Stimulated activated CD8-positive, alpha-beta memory T cell treated with anti-CD3 and anti-CD28 coated beads, Interleukin-12 subunit alpha, Interleukin-12 subunit beta, amount 100 ng/mL, for 24 hours (primary cell): ENCODE measurements around the gene TNS1.

Source experiments
- DNase-seq: peaks from one replicate; pipeline ENCODE4 v3.0.0-alpha.2; 2020; ENCODE audit errors: extremely low read depth

TNS1 gene

DNA sequence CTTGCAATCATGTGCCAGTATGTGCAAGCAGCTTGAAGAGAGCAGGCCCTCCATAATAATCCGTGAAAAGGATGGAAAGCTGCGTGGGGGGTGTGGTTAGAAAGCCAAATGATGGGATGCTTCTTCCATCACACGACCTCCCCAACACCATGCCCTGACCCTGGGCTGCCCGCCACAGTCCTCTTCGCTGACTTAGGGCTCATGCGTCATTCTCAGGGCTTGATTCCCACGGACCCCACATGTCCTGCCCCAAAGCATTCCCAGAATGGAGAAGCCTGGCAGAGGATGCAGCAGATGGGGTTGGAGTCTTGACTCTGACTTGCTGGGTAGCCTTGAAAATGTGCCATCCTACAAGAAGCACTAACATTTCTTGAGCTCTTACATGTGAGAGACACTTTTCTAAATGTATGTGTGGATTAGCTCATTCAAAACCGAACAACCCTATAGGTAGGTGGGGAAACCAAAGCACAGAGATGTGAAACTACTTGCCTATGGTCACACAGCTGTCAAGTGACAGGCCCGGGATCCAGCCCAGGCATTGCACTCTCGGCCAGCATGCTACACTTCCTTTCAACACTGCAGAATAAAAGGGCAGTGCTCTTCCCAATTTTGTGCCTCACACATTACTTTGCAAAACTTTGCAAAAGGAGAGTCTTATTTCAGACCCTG, 3.7 kb downstream of the TNS1 start:
- no peak for DNase-seq

DNA sequence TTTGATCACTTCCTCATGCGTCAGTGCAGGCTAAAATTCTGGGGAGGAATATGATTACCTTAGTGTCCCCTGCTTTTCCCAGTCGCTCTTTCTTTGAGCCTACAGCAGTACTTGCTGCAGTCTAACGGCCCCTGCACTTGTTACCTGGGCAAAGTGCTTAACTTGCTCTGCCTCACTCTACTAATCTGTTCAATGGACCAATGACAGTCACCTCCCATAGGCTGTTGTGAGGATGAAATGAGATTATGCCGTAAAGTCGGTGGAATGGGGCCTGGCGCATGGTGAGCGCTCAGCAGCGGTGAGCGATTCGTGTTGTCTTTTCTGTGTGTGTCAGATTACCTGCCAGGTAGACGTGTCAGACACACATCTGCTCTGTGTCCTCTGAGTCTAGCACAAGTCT, 5.3 kb downstream of the TNS1 start:
- no peak for DNase-seq

DNA sequence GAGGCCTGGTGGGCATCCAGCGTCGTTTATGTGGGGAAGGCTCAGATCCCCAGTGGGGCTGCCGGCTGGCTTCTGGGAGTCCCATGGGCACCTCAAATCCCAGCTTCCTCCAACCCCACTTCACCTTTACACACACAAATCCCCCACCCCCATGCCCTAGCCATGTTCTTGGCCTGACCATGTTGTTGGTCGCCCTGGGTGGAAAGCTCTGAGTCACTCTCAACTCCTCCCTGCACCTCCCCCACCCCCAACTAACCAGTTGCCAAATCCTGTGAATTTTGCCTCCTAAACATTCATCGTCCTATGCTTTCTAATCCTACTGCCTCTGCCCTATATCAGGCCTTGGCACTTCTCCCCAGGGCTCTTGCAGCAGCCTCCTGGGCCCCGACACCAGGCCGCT, 6.4 kb downstream of the TNS1 start:
- DNase-seq, result no peak

DNA sequence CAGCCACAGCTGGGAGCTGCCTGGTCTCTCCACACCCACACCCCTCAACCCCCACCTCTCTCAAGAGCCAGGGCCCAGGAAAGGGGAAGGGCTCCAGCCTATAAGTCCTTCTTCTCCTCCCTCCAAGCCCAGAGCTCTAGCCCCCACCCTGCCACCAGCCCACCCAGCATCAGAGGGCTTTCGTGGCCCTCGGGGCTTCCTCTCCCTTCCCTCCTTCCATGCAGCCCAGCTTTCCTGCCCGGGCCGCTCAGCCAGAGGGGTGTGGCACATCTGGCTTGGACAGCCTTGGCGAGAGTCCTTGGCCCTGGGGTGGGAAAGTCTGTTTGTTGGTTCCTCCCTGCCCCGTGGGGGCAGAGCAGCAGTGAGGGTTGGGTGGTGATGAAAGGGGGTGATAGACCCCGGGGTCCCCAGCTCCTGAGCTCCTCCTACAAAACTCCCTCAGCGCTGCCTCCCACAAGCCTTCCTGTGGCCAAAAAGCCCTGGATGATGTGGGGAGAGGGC, 7.0 kb downstream of the TNS1 start:
- DNase-seq, result no peak

DNA sequence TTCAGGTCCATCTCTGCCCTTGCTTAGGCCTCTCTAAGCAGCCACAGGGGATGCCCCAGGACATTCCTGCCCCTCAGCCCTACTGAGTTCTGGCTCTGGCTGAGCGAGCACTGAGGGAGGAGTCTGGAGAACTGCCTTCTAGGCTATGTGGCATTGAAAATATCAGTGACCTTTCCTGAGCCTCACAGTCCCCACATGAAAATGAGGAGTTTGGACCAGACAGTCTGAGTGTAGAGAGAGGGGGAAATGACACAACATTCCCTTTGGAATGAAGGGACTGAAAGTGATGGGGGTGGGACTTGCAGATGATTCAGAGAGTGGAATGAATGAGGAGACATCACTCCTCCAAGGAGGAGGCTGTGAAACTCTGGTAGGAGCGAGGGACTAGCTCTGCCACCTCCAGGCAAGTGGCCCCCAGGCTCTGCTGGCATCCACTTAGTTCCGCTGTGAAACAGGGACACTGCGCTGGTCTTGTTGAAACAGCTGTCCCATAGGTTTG, 8.0 kb downstream of the TNS1 start:
- no peak for DNase-seq

DNA sequence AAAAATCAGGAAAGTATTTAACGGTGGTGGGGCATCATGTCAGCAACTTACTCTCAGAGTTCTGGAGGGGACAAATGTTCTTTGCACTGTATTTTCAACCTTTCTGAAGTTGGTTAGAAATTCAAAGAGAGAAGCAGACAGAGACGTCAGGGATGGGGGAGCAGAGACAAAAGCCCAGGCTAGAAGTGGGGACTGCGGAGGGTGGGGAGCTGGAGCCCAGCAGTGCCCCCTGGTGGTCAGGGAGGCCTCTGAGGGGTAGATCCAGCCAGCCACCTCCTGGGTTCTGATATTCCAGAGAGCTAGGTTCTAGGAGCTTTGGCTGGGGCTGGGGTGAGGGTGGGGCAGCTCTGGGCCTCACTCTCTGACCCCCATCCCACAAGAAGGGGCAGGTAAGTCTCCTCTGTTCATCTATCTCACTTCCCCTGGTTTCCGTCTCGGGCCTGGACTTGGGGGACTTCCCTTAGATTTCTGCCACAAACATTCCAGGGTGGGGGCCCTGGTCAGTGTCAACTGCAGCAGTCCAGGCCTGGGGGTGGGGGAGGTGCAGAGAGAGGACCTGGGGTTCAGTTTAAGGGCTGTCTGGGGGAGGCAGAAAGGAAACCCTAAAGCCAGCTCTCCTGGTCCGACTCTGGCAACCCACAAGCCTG, 8.9 kb downstream of the TNS1 start:
- DNase-seq, result no peak

DNA sequence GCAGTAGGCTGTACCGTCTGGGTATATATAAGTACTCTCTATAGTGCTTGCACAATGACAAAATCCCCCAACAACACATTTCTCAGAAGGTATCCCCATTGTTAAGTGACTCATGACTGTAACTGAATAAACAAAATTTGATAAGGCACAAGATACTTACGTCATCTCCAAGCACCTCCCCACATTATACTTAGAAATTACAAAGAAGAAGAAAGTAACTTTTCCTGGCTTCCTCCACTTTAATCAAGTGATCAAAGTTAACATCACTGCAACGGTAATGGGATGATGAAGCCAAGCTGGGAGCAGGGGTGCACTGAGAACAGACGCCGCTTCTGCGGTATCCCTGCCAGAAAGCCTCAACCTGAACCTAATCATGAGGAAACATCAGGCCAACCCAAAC, 9.7 kb downstream of the TNS1 start:
- DNase-seq, result no peak

DNA sequence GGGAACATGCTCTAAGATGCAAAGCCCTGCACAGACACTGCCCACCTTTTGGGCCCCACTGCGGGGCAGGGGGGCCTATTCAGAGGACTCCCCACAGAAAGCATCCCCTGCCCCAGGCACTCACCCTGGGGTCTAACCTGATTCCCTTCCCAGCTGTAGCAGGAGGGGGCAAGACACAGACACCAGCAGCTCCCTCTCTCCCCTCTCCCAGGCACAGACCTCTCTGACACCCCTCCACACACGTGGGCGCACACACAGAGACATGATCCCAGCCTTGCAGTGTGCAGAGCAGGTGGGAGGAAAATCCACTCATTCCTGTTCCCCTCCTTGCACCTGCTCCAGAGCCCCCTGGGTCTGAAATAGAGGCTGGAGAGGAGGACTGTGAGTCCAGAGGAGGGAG, 10.7 kb downstream of the TNS1 start:
- DNase-seq, result no peak

DNA sequence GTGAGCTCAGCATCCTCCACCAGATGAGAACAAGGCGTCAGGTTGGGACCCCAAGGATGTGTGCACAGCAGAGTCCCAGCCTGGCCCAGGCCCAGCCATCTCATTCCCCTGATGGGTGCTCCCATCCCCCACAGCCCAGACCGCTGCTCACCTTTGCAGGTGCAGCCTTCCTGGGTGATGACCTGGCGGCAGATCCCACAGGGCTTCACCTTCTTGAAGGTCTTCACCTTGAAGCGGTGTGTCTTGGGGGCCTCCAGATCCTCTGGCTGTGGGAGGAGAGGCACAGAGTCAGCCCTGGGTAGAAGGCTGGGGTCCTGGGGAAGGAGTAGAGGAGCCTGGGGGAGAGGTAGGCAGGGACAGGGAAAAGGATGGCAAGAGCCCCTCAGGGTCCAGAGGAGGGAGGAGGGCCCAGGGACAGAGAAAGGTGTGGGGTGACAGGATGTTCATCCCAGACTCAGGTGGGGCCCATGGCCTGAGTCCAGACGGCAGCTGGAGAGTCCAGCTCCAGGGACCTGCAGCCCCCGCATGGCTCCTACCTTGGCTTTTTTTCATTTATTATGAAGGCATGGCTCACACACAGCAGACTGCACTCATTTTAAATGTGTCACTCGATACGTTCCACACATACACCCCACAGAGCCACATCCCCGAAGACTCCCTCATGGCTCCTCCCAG, 11.9 kb downstream of the TNS1 start:
- DNase-seq, result no peak

DNA sequence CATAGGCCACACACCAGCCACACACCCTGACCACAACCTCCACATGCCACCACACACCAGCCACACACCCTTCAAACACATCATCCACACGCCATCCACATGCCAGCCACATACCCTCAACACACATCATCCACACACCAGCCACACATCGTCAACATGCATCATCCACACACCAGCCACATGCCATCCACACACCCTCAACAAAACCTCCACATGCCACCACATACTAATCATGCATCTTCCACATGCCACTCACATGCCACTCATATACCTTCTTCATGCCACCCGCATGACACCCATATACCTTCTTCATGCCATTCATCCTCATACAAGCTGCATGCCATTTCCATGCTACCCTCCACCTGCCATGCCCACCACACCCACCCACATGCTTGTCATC, 12.4 kb downstream of the TNS1 start:
- no peak for DNase-seq

DNA sequence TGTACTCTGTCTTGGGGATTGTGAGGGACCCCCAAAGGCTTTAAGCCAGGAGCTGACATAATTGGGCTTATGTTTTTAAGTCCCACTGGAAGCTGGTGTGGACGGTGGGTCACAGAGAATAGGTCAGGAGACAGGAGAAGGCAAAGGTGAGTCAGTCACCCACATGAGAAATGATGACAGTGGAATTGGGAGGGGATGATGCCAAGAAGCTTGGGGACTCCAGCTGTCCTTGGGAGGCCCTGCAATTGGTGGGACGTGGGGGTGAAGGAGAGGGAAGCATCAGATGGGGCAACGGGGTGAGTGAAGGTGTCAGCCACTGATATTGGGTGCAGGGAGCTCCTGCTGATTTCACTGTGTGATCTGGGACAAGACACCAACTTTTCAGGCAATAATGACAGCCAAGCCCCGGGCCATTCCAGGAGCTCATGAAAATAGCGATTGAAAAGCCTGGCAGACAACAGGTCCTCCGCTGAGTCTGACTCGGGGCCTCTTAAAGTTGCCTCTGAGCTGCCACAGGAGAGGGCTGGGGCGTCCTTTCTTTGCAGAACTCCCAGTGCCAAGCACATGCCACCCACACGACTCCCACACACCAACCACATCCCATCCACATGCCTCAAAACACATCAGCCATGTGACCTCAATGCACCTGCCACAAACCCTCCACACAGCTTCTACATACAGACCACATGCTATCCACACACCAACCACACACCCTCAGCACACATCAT, 13.4 kb downstream of the TNS1 start:
- no peak for DNase-seq

DNA sequence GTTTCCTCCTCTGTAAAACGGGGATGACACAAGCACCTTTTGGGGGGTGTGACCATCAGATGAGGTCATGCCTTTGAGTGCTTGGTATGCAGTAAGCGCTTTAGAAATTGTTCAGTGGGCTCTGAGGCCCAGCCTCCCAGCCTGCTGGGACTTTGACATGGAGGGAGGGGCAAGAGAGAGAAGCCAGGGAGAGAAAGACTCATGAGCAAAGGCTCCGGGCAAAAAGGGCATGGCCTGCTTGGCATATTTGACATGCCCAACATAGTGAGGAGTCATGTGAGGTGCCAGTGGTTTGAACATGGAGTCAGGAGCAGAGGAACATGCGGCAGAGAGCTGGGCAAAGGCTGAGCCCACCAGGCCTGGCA, 14.0 kb downstream of the TNS1 start:
- no peak for DNase-seq

DNA sequence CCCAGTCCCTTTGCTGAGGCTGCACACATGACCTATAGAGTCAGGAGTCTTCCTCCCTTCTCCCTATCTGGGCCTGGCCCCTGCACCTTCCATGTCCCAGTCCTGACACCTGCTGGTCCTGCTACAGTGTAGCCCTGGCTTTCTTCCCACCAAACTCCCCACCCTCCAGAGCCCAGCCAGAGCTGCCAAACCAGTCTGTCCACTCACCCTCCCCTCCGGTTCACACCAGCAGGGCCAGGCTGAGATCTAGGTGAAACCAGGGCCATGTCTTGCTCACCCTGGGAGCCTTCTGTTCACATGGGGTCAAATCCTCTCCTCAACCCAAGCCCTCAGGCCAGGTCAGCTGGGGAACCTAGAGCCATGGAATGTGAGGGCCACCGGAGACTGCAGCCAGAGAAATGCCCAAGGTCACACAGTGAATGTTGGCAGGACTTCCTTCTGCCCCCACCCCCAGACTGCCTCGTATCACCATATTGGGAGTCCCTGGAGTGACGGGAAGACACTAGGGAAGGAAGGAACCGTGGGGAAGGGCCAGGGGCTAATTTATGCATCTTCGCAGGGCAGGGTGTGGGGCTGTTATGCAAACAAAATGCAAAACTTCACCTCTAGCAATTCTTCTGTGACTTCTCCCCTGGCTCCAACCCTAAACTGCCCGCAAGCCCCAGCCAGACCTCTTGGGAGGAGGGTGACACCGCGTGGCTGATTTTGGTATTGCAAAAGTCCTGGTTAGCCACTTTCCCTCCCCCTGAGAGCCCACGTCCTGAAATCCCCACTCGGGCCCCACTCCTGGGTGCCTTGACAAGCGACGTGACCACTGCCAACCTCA, 14.6 kb downstream of the TNS1 start:
- no peak for DNase-seq

DNA sequence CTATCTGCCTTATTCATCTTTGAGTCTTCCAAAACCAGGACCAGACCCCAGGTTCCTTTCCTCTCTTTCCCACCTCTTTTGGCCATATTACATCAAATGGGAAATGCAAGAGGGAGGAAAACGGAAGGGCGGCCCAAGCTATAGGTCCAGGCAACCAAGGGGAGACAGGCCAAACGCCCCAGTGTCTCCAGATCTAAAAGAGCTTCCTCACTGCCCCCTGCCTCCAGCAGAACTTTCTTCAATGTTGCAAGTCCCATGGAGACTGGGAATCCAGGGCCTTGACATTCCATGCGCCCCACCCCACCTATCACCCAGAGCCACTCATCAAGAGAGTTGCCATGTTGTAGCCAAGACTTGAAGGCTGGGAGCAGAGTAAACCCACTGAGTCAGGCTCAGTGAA, 15.4 kb downstream of the TNS1 start:
- DNase-seq, result no peak

DNA sequence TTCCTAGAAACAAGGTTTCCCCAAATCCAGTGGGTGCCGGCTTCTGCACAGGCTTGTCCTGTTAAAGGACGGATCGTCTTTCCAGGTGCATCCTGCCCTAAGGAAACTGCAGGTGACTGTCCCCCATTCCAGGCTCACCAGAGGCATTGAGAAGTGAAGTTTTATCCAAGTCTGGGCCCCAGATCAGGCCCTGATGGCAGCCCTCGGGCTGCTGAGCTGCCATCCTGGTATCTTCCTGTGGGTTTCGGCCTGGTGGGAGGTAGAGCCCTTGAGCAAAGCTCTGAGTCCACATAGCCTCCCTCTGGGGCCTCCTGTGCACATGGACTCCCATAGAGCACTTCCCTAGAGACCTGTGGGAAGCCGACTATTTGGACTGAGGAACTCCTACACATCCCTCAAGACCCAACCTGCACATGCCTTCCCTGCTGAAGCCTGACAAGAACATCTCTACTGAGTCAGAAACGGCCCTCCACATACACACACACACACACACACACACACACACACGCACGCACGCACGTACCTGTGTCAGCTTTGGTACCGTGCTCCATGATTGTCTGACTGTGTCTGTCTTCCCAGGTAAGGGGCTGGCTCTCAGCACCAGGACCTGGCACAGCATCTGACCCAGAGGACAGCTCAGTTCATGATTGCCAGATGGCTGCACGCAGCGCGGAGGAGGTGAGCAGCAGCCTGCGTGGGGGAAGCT, 16.4 kb downstream of the TNS1 start:
- no peak for DNase-seq

DNA sequence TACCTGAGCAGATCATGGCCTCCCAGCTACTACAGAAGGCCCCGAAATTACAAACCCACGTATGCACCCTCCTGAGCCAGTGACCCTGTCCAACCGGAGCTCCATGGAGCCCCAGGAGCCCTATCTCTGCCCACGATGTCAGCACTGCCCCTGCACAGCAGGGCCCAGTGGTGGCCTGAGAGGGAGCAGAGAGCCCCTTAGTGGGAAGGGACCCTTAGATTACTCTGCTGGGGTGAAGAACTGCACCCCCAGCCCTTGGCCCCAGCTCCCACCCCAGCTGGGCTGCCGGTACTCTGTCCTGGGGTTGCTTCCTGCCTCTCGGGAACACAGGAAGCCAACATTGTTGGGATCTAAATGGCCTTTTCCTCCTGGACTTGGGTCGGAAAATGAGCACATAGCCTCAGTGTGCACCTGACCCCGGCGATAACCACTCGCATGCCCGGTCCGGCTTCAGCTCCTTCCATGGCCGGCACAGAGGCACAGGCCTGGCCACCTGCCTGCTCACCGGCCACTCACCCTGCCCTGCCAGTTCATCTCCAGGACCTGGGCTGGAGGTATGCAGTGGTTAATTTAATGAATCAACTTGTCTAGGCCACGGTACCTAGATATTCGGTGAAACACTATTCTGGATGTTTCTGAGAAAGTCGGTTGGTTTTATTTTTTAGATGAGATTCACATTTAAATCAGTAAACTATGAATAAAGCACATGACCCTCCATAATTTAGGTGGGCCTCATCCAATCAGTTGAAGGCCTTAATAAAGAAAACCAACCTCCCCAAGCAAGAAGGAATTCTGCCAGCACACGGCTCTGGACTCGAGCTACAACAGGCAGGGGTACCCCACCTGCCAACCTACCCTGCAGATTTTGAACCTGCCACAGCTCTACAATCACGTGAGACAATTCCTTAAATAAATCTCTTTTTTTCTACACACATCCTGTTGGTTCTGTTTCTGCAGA, 19.2 kb downstream of the TNS1 start:
- no peak for DNase-seq

DNA sequence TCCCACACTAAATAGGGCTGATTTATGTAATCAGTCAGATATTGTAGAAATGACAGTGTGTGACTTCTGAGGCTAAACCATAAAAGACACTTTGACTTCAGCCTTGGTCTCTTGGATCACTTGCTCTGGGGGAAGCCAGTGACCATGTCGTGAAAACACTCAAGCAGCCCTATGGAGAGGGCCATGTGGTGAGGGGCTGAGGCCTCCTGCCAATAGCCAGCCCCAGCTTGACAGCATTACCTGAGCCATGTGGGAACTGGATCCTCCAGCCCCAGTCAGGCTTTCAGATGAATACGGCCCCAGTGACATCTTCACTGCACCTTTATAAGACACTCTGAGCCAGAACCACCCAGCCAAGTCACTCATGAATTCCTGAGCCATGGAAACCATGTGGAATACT, 20.8 kb downstream of the TNS1 start:
- no peak for DNase-seq

DNA sequence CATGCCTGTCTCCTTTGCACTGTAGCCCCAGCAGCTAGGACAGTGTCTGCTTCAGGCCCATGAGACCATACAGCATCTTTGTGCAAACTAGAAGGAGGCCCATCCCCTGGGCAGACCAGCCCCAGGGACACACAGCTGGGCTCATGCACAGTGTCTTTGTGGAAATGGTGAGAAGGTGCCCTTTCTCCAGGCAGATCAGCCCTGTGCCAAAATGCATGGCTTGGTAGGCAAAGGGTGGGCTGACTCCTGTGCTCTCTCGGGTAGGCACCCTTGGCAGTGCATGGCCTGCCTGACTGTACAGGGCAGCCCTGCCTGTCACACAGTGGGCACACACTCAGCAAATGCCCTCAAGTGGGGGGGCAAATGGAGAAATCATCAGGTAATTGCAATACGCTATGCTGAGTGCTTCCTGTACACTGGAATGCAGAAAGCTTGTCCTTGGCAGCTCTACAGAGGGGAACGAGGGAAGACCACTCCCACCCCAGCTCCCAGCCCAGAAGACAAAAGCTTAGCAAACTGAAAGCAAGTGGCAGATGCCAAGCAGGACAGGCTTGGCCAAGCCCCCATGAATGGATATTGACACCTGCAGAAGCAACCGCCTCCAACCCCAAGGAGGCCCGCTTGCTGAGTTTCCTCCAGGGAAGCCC, 21.6 kb downstream of the TNS1 start:
- DNase-seq, result no peak

DNA sequence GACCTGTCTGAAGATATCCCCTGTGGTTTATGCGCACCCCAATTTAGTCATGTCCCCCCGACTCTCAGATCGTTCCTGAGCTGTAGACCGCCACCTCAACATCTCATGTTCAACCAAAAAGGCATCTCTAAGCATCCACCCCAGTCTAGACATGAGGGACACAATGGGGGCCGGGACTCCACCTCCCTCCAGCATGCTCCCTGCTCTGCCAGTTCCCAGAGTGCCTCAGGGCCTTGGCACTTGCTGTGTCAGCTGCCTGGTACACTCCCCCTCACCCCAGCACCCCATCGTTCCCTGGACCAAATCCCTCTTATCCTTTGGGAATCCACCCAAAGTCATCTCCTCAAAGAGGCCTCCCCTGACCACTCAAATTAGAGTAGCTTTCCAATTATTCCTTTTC, 22.2 kb downstream of the TNS1 start:
- no peak for DNase-seq
